Fibroblast of the aortic adventitia (primary cell): ENCODE results near the gene DISP3. TPM values are rescaled to one million over a fixed set of nuclear protein-coding genes. Genes with fewer than 3 reads are reported as not detected.

Source experiments
- DNase-seq: peaks from one replicate; pipeline ENCODE4 v3.0.0-alpha.2; 2010; ENCODE audit warnings: low read depth
- H3K4me3 ChIP-seq: 2 replicates; pipeline ENCODE4 v1.5.1; 2011; ENCODE audit warnings: low read depth, mild to moderate bottlenecking, control low read depth, low read length, moderate library complexity
- total RNA-seq: library from RNA; depleted of rRNA; stranded (reverse); fragments of >200 nt; gene quantifications from 2 replicates; pipeline ENCODE4 v1.2.3, GENCODE V29; 2012; ENCODE audit warnings: low replicate concordance
- TF ChIP-seq, protein P1 (sequence below): IDR thresholded peaks from 2 replicates; pipeline ENCODE4 v1.5.1; 2011; ENCODE audit warnings: mild to moderate bottlenecking, low read length, control low read depth, inconsistent platforms; ENCODE audit not compliant: insufficient read depth

DISP3 gene
- total RNA-seq, 1 donor = not detected

DNA sequence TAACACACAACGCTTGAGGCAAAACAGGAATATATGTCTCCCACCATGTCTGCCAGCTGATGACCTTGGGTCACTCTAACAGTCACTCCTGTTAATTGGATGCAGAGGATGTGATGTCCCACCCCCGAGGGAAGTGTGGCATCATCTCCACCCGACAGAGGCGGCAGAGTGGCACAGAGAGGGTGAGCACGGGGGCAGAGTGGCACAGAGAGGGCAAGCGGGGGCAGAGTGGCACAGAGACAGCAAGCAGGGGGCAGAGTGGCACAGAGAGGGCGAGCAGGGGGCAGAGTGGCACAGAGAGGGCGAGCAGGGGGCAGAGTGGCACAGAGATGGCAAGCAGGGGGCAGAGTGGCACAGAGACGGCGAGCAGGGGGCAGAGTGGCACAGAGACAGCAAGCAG is 44.3 kb downstream of the DISP3 start:
- no peak for DNase-seq
- TF ChIP-seq, protein P1, sequence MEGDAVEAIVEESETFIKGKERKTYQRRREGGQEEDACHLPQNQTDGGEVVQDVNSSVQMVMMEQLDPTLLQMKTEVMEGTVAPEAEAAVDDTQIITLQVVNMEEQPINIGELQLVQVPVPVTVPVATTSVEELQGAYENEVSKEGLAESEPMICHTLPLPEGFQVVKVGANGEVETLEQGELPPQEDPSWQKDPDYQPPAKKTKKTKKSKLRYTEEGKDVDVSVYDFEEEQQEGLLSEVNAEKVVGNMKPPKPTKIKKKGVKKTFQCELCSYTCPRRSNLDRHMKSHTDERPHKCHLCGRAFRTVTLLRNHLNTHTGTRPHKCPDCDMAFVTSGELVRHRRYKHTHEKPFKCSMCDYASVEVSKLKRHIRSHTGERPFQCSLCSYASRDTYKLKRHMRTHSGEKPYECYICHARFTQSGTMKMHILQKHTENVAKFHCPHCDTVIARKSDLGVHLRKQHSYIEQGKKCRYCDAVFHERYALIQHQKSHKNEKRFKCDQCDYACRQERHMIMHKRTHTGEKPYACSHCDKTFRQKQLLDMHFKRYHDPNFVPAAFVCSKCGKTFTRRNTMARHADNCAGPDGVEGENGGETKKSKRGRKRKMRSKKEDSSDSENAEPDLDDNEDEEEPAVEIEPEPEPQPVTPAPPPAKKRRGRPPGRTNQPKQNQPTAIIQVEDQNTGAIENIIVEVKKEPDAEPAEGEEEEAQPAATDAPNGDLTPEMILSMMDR = no peak
- H3K4me3 ChIP-seq = no peak overlapping the region

DNA sequence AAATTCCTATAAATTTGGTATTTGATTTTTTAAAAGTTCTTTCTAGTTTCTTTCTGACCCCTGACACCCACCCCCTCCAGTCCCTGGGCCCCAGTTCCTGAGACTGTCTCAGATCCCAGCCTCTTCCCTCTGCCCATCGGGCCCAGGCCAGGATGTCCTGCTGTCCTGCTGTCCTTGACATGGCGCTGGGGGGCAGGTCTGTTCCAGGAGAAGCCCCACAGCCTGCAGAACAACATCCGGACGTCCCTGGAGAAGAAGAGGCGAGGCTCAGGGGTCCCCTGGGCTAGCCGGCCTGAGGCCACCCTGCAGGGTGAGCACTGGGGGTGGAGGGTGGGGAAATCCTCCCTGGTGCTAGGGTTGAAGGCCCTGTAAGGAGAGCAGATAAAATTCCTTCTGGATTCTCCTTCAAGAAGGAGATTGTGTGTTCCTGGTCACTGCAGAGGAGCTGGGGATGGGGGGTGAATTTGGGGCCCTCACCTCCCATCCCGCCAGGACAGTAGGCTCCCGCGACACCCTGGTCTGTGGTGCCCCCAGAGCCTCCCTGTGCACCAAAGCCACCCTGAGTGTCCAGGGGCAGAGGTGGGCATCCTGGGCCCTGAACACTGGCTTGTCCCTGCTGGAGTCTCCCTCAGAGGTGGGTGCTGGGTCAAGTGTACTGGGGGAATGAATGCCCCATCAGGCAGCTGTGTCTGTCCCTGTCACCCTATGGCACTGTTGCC is 45.0 kb downstream of the DISP3 start:
- TF ChIP-seq, protein P1 = no peak
- DNase-seq = no peak
- H3K4me3 ChIP-seq = no peak overlapping the region

DNA sequence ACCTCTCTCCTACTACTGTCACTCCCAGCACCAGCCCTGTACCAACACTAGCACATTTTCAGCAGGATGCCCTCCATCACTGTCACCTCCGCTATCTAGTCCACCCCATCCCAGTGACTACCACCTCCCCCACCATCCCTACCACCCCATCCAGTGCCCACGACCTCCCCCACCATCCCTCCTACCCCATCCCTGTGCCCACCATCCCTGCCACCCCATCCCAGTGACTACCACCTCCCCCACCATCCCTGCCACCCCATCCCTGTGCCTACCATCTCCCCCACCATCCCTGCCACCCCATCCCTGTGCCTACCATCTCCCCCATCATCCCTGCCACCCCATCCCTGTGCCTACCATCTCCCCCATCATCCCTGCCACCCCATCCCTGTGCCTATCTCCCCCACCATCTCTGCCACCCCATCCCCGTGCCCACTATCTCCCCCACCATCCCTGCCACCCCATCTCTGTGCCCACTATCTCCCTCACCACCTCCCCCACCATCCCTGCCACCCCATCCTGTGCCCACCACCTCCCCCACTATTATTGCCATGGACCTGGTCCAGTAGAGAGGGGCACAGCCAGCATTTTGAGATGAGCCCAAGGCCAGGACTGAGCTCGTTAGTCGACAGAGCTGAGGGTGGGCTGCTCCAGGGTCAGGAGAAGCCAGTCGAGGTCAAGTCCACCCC is 45.7 kb downstream of the DISP3 start:
- H3K4me3 ChIP-seq = no peak overlapping the region
- TF ChIP-seq, protein P1 = no peak
- DNase-seq = no peak

DNA sequence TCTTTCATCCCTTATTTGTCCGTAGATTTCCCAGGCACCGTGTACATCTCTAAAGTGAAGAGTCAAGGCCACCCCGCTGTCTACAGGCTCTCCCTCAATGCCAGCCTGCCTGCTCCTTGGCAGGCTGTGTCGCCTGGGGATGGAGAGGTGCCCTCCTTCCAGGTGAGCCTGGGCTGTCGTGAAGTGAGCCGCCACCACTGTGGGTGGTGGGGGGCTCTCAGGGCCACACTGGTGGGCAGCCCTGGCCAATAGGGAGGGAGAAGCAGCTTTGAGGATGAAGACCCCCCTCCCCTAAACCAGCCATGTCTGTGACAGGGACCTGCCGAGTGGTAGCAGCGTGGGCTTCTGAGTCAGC is 46.2 kb downstream of the DISP3 start:
- no peak for DNase-seq
- no peak overlapping the region for H3K4me3 ChIP-seq

DNA sequence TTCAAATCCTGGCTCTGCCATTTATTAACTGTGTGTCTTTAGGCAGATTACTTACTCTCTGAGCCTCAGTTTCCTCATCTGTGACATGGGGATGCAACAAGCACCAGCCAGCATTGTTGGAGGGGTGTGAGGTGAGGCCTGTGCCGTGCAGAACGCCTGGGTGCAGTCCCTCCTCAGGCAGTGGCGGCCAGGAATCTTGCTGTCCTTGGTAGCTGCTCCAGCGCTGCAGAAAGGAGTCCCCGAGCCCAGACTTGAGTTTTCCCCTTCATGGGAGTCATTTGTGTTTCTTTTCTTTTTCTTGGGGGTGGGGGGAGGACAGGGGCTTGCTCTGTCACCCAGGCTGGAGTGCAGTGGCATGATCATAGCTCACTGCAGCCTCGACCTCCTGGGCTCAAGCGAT is 46.6 kb downstream of the DISP3 start:
- DNase-seq = no peak
- TF ChIP-seq, protein P1 = no peak

More for the DNA sequence above, 46.2 kb downstream of the DISP3 start:
- TF ChIP-seq, protein P1 = no peak

DNA sequence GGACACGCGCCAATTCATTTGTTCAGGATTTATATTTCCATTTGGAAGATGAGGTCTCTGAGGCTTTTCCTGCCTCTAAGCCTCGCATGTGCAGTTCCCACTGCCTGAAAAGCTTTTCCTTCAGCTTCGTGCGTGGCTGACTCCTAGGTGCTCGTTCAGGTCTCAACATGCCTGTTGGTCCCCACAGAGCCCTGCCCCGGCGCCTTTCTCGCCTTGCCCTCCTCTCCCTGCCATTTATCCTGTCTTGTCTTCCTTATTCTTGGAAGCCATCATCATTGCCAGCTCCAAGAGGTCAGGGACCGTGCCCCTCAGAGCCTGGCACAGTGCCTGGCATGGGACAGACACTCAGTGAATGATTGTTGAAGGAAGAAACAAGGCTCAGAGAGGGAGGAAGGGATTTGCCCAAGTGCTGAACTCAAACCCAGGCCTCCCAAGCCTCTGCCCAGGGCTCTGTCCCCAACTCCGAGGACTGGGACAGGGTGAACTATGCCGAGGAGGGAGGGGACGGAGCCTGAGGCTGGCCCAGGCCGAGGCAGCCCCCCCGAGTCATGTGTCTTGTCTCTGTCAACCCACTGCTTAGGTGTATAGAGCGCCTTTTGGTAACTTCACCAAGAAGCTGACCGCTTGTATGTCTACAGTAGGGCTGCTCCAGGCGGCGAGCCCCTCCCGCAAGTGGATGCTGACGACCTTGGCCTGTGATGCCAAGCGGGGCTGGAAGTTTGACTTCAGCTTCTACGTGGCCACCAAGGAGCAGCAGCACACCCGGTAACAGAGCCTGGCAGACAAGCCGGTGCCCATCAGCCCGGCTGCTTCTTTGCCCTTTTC is 47.3 kb downstream of the DISP3 start:
- no peak overlapping the region for H3K4me3 ChIP-seq
- TF ChIP-seq, protein P1 = no peak
- no peak for DNase-seq

More for the DNA sequence above, 46.6 kb downstream of the DISP3 start:
- no peak overlapping the region for H3K4me3 ChIP-seq
